Panc1 (cell line): ENCODE measurements around the gene MGAT4A. TPM values are rescaled to one million over a fixed set of nuclear protein-coding genes. Genes with fewer than 3 reads are reported as not detected.

Experiments
- ATAC-seq: fragments of 200-7000 bp; cut with Tn5 transposase; 2 replicates; pipeline ENCODE4 v1.9.1; 2020; ENCODE audit warnings: mild to moderate bottlenecking, moderate library complexity
- BruUV-seq: library from RNA; stranded (reverse); fragments of 400-500 nt; replicated peaks from 2 replicates; lab custom pipeline; 2021; lab: Mats Ljungman, UMichigan
- CTCF ChIA-PET: fragments of 300-600 bp; sonication (Branson Sonifier 250); formaldehyde crosslinking; loops from one replicate; lab custom pipeline; 2022; ENCODE audit warnings: antibody characterized with exemption; lab: Charles Lee
- POLR2A ChIA-PET: fragments of 300-600 bp; sonication (Branson Sonifier 250); formaldehyde crosslinking; loops from one replicate; lab custom pipeline; 2022; ENCODE audit warnings: antibody characterized with exemption; lab: Charles Lee
- DNase-seq: peaks from one replicate; pipeline ENCODE4 v3.0.0-alpha.2; 2010; ENCODE audit warnings: low read depth, low spot score
- H3K27ac ChIP-seq: 2 replicates; pipeline ENCODE4 v1.5.1; 2011; ENCODE audit warnings: mild to moderate bottlenecking, low read length, inconsistent platforms
- H3K27me3 ChIP-seq: fragments of 200-500 bp; sonication (Bioruptor generic); 2 replicates; pipeline ENCODE4 v1.6.0; 2014; ENCODE audit warnings: low read length, inconsistent platforms; ENCODE audit not compliant: control insufficient read depth, insufficient read depth
- H3K36me3 ChIP-seq: fragments of 200-500 bp; sonication (Bioruptor generic); 2 replicates; pipeline ENCODE4 v1.5.1; 2014; ENCODE audit warnings: inconsistent platforms, mild to moderate bottlenecking, low read length, moderate library complexity; ENCODE audit not compliant: control insufficient read depth, insufficient read depth
- H3K4me1 ChIP-seq: 2 replicates; pipeline ENCODE4 v1.5.1; 2011; ENCODE audit warnings: inconsistent platforms, mild to moderate bottlenecking, low read length, moderate library complexity; ENCODE audit not compliant: control insufficient read depth, insufficient read depth
- H3K4me3 ChIP-seq, 2 experiments: 2 replicates each; pipeline ENCODE4 v1.5.1; 2011 to 2012; ENCODE audit warnings: low read depth in 2 of 2, low read length in 2 of 2, mild to moderate bottlenecking in 2 of 2, inconsistent platforms in 1 of 2, moderate library complexity in 1 of 2
- H3K9me3 ChIP-seq: fragments of 200-500 bp; sonication (Bioruptor generic); 2 replicates; pipeline ENCODE4 v1.5.1; 2014; ENCODE audit warnings: low read depth, mild to moderate bottlenecking, inconsistent platforms, low read length, moderate library complexity; ENCODE audit not compliant: control insufficient read depth, insufficient read depth
- POLR2AphosphoS5 ChIP-seq: IDR thresholded peaks from 2 replicates; pipeline ENCODE4 v1.6.1; 2012; ENCODE audit warnings: mild to moderate bottlenecking, low read depth, low read length, moderate library complexity
- REST ChIP-seq, 2 experiments: IDR thresholded peaks; 2 replicates each; pipeline ENCODE4 v1.6.1; 2011 to 2012; ENCODE audit warnings: low read depth in 2 of 2, control low read depth in 1 of 2, low read length in 1 of 2, mild to moderate bottlenecking in 1 of 2, moderate library complexity in 1 of 2; ENCODE audit not compliant: insufficient read depth in 1 of 2
- SIN3A ChIP-seq: IDR thresholded peaks from 2 replicates; pipeline ENCODE4 v1.6.1; 2012; ENCODE audit warnings: low read depth, mild to moderate bottlenecking, low read length, moderate library complexity, borderline replicate concordance; ENCODE audit not compliant: insufficient read depth
- TCF7L2 ChIP-seq: IDR thresholded peaks from 2 replicates; pipeline ENCODE4 v1.6.1; 2011; ENCODE audit warnings: mild to moderate bottlenecking, low read depth, low read length, inconsistent platforms
- in situ Hi-C: cut with HindIII; loops from 2 replicates; pipeline ENCODE4 v1.10.0; 2016; ENCODE audit warnings: low sequenced_read_pairs, low pct_unique_long_range_greater_than_20kb
- intact Hi-C: fragments of 100-400 bp; cut with micrococcal nuclease; formaldehyde crosslinking; loops from one replicate; pipeline ENCODE4 v1.10.0; 2022; ENCODE audit not compliant: unreplicated experiment
- total RNA-seq: library from RNA; stranded (reverse); gene quantifications from one replicate; pipeline ENCODE4 v1.2.1, GENCODE V29; 2021; ENCODE audit not compliant: unreplicated experiment
- TF ChIP-seq, protein P1 (sequence below): fragments of 450-650 bp; IDR thresholded peaks from 2 replicates; pipeline ENCODE4 v1.5.1; 2017; ENCODE audit warnings: mild to moderate bottlenecking

Gene MGAT4A
- total RNA-seq, 1 experiment from 2014 or later: 4.4 TPM

- ATAC-seq (no peak), DNase-seq (no peak)
- POLR2A ChIA-PET: no interaction called here
- H3K9me3 ChIP-seq: no peaks in the 10 kb centered on the region
- H3K27me3 ChIP-seq: peaks cover 2% of the 10 kb centered on the region; the same call in 1 of the 2 replicates
- intact Hi-C loops: no loop called here
- in situ Hi-C loops: no loop called here
- no peaks in the 10 kb centered on the region for H3K36me3 ChIP-seq
- TF ChIP-seq TCF7L2 (no peak), SIN3A (no peak), REST (IDR thresholded peaks at IDR 0.05; ENCODE audit: insufficient read depth in 1 of 2, low read depth in 2 of 2, low read length in 1 of 2) (no peak), POLR2AphosphoS5 (no peak)
- TF ChIP-seq, protein P1, sequence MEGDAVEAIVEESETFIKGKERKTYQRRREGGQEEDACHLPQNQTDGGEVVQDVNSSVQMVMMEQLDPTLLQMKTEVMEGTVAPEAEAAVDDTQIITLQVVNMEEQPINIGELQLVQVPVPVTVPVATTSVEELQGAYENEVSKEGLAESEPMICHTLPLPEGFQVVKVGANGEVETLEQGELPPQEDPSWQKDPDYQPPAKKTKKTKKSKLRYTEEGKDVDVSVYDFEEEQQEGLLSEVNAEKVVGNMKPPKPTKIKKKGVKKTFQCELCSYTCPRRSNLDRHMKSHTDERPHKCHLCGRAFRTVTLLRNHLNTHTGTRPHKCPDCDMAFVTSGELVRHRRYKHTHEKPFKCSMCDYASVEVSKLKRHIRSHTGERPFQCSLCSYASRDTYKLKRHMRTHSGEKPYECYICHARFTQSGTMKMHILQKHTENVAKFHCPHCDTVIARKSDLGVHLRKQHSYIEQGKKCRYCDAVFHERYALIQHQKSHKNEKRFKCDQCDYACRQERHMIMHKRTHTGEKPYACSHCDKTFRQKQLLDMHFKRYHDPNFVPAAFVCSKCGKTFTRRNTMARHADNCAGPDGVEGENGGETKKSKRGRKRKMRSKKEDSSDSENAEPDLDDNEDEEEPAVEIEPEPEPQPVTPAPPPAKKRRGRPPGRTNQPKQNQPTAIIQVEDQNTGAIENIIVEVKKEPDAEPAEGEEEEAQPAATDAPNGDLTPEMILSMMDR: no peak
- CTCF ChIA-PET: no interaction called here
- no peaks in the 10 kb centered on the region for H3K4me1 ChIP-seq
- no peak overlapping the region for H3K4me3 ChIP-seq
- BruUV-seq: no TSS peak
- H3K27ac ChIP-seq: no peak overlapping the region
Measured at GRCh38 chr2:98763209-98763951, 32.4 kb upstream of the MGAT4A start.

GRCh38 chr2:98761909-98762308 lies 31.0 kb upstream of the MGAT4A start:
- TF ChIP-seq TCF7L2 (no peak), REST (IDR thresholded peaks at IDR 0.05; ENCODE audit: insufficient read depth in 1 of 2, low read depth in 2 of 2, low read length in 1 of 2) (no peak)
- Histone ChIP-seq H3K4me3 (no peak overlapping the region), H3K36me3 (no peaks in the 10 kb centered on the region), H3K27me3 (peaks cover 4% of the 10 kb centered on the region; the same call in 1 of the 2 replicates), H3K9me3 (no peaks in the 10 kb centered on the region), H3K27ac (no peak overlapping the region), H3K4me1 (no peaks in the 10 kb centered on the region)
- POLR2A ChIA-PET: no interaction called here
- BruUV-seq: no TSS peak
- no peak for ATAC-seq
- intact Hi-C loops: no loop called here
- no peak for DNase-seq
- CTCF ChIA-PET: no interaction called here
- in situ Hi-C loops: no loop called here
